Bronchial epithelial cell (primary cell): Measurements from ENCODE around the gene CNDP1. TPM values are rescaled to one million over a fixed set of nuclear protein-coding genes. Genes with fewer than 3 reads are reported as not detected.
"Not testable (repeated sequence)": the region's sequence is repeated elsewhere in the genome, so short reads cannot be mapped to it uniquely, and the experiment has no call there.

Experiments used
- DNase-seq: peaks from one replicate; pipeline ENCODE4 v3.0.0-alpha.2; 2010; ENCODE audit warnings: low read depth
- FAIRE-seq: peaks from 2 replicates; lab custom pipeline; 2011; peaks lifted over from hg19 to GRCh38; lab: Jason Lieb, UNC
- H3K27me3 ChIP-seq: 2 replicates; pipeline ENCODE4 v1.5.1; 2011; ENCODE audit warnings: low read length; ENCODE audit not compliant: control insufficient read depth, insufficient read depth
- H3K36me3 ChIP-seq: 2 replicates; pipeline ENCODE4 v1.5.1; 2011; ENCODE audit warnings: low read length; ENCODE audit not compliant: control insufficient read depth, insufficient read depth
- H3K4me3 ChIP-seq: 2 replicates; pipeline ENCODE4 v1.5.1; 2011; ENCODE audit warnings: mild to moderate bottlenecking, low read depth, low read length, control low read depth
- CTCF ChIP-seq: IDR thresholded peaks from 2 replicates; pipeline ENCODE4 v1.5.1; 2011; ENCODE audit warnings: mild to moderate bottlenecking, moderate library complexity, low read length, control low read depth, inconsistent platforms; ENCODE audit not compliant: insufficient read depth, severe bottlenecking
- total RNA-seq: library from RNA; depleted of rRNA; stranded (reverse); fragments of >200 nt; gene quantifications from 2 replicates; pipeline ENCODE4 v1.2.1, GENCODE V29; 2014

Gene CNDP1
- total RNA-seq, 1 donor from 2014 or later: not detected

- DNase-seq (no peak), FAIRE-seq (no peak)
- no peak for TF ChIP-seq CTCF
- Histone ChIP-seq H3K36me3 (no peaks in the 10 kb centered on the region), H3K27me3 (no peaks in the 10 kb centered on the region), H3K4me3 (no peak overlapping the region)
Measured at GRCh38 chr18:74562131-74562730, 27.9 kb downstream of the CNDP1 start.

- no peak for TF ChIP-seq CTCF
- Histone ChIP-seq H3K36me3 (no peaks in the 10 kb centered on the region), H3K27me3 (no peaks in the 10 kb centered on the region), H3K4me3 (no peak overlapping the region)
- DNase-seq (no peak), FAIRE-seq (peak; percentile 13)
Measured at GRCh38 chr18:74562775-74563174, 28.5 kb downstream of the CNDP1 start.

- Histone ChIP-seq H3K36me3 (no peaks in the 10 kb centered on the region), H3K27me3 (no peaks in the 10 kb centered on the region), H3K4me3 (no peak overlapping the region)
- no peak for TF ChIP-seq CTCF
- DNase-seq (no peak), FAIRE-seq (no peak)
Measured at GRCh38 chr18:74563999-74564398, 29.7 kb downstream of the CNDP1 start.

GRCh38 chr18:74565164-74565563 is 30.9 kb downstream of the CNDP1 start:
- not testable (repeated sequence) for H3K27me3 ChIP-seq, FAIRE-seq, H3K36me3 ChIP-seq, H3K4me3 ChIP-seq, DNase-seq

GRCh38 chr18:74565993-74566392 is 31.7 kb downstream of the CNDP1 start:
- not testable (repeated sequence) for H3K4me3 ChIP-seq, H3K27me3 ChIP-seq, DNase-seq, FAIRE-seq, H3K36me3 ChIP-seq

GRCh38 chr18:74567822-74568221 is 33.5 kb downstream of the CNDP1 start:
- FAIRE-seq (no peak), DNase-seq (no peak)
- H3K4me3 ChIP-seq: no peak overlapping the region
- H3K27me3 ChIP-seq: no peaks in the 10 kb centered on the region
- no peak for TF ChIP-seq CTCF
- no peaks in the 10 kb centered on the region for H3K36me3 ChIP-seq

- Histone ChIP-seq H3K4me3 (no peak overlapping the region), H3K36me3 (no peaks in the 10 kb centered on the region), H3K27me3 (no peaks in the 10 kb centered on the region)
- FAIRE-seq: no peak
- no peak for TF ChIP-seq CTCF
- DNase-seq: no peak
Measured at GRCh38 chr18:74569401-74569800, 35.1 kb downstream of the CNDP1 start.
